Kidney glomerular epithelial cell (primary cell): Measurements from ENCODE around the gene PGAP3.

ENCODE experiments used
- DNase-seq: peaks from one replicate; lab custom pipeline; 2025; lab: John Stamatoyannopoulos, UW

Gene PGAP3

GRCh38 chr17:39659279-39660010 lies 28.4 kb downstream of the PGAP3 start:
- DNase-seq, result no peak

- no peak for DNase-seq
Measured at GRCh38 chr17:39658760-39659159, 29.1 kb downstream of the PGAP3 start.

- no peak for DNase-seq
Measured at GRCh38 chr17:39658346-39658745, 29.5 kb downstream of the PGAP3 start.

- DNase-seq, result no peak
Measured at GRCh38 chr17:39655105-39655504, 32.8 kb downstream of the PGAP3 start.

GRCh38 chr17:39653662-39654331 lies 34.1 kb downstream of the PGAP3 start:
- peak; percentile 21 for DNase-seq

- no peak for DNase-seq
Measured at GRCh38 chr17:39653316-39653661, 34.6 kb downstream of the PGAP3 start.

GRCh38 chr17:39652587-39653315 lies 35.1 kb downstream of the PGAP3 start:
- no peak for DNase-seq

GRCh38 chr17:39651923-39652586 lies 35.8 kb downstream of the PGAP3 start:
- no peak for DNase-seq

GRCh38 chr17:39650121-39650579 lies 37.7 kb downstream of the PGAP3 start:
- DNase-seq, result no peak

- DNase-seq, result no peak
Measured at GRCh38 chr17:39648616-39649366, 39.1 kb downstream of the PGAP3 start.

GRCh38 chr17:39647256-39647655 lies 40.6 kb downstream of the PGAP3 start:
- DNase-seq, result no peak

- DNase-seq, result no peak
Measured at GRCh38 chr17:39643271-39643670, 44.6 kb downstream of the PGAP3 start.

- no peak for DNase-seq
Measured at GRCh38 chr17:39642291-39643074, 45.4 kb downstream of the PGAP3 start.

- DNase-seq, result no peak
Measured at GRCh38 chr17:39641883-39642282, 46.0 kb downstream of the PGAP3 start.

GRCh38 chr17:39641097-39641496 lies 46.8 kb downstream of the PGAP3 start:
- no peak for DNase-seq

GRCh38 chr17:39640591-39641031 lies 47.2 kb downstream of the PGAP3 start:
- no peak for DNase-seq

- DNase-seq, result no peak
Measured at GRCh38 chr17:39639566-39640458, 48.0 kb downstream of the PGAP3 start.

GRCh38 chr17:39639043-39639442 lies 48.8 kb downstream of the PGAP3 start:
- DNase-seq, result no peak

- DNase-seq, result no peak
Measured at GRCh38 chr17:39638317-39638716, 49.5 kb downstream of the PGAP3 start.
